Heart left ventricle (tissue), 16 donors: Measurements from ENCODE around the gene SLC22A2. TPM values are rescaled to one million over a fixed set of nuclear protein-coding genes. Genes with fewer than 3 reads are reported as not detected.

Experiments
- ATAC-seq, 4 donors: fragments of 200-7000 bp; cut with Tn5 transposase; one replicate each; pipeline ENCODE4 v1.9.1; 2020 to 2022; ENCODE audit warnings: moderate library complexity in 4 of 4, mild to moderate bottlenecking in 3 of 4, moderate number of reproducible peaks in 1 of 4
- DNase-seq, 5 donors: peaks; one replicate each; pipeline ENCODE4 v3.0.0-alpha.2; 2020
- H3K27ac ChIP-seq, 12 donors: fragments of 200-600 bp; sonication (generic) in 4 of 12; one replicate each; pipeline versions ENCODE4 v1.5.0 to v1.8.0; 2016 to 2022; ENCODE audit warnings: mild to moderate bottlenecking in 2 of 12
- H3K27me3 ChIP-seq, 9 donors: fragments of 200-600 bp; sonication (generic) in 2 of 9; one replicate each; pipeline versions ENCODE4 v1.5.1 to v1.8.0; 2016 to 2022; ENCODE audit warnings: mild to moderate bottlenecking in 3 of 9
- H3K36me3 ChIP-seq, 9 donors: fragments of 200-600 bp; sonication (generic) in 2 of 9; one replicate each; pipeline versions ENCODE4 v1.5.0 to v1.8.0; 2018 to 2022; ENCODE audit warnings: mild to moderate bottlenecking in 2 of 9
- H3K4me1 ChIP-seq, 12 donors: fragments of 200-600 bp; sonication (generic) in 4 of 12; one replicate each; pipeline versions ENCODE4 v1.5.0 to v1.8.0; 2016 to 2022; ENCODE audit warnings: mild to moderate bottlenecking in 3 of 12
- H3K4me3 ChIP-seq, 12 donors: fragments of 200-600 bp; sonication (generic) in 4 of 12; one replicate each; pipeline versions ENCODE4 v1.5.0 to v1.8.0; 2017 to 2022; ENCODE audit warnings: mild to moderate bottlenecking in 9 of 12, moderate library complexity in 4 of 12
- H3K9me3 ChIP-seq, 12 donors: fragments of 200-600 bp; sonication (generic) in 4 of 12; one replicate each; pipeline versions ENCODE4 v1.5.0 to v1.8.0; 2016 to 2022; ENCODE audit warnings: mild to moderate bottlenecking in 1 of 12
- CTCF ChIP-seq, 12 donors: fragments of 200-600 bp; sonication (generic) in 4 of 12; IDR thresholded peaks; one replicate each; pipeline versions ENCODE4 v1.5.0 to v1.8.0; 2018 to 2022; ENCODE audit warnings: antibody characterized with exemption in 12 of 12, mild to moderate bottlenecking in 5 of 12
- POLR2A ChIP-seq, 2 donors: fragments of 450-650 bp; IDR thresholded peaks; one replicate each; pipeline ENCODE4 v1.6.1; 2017; ENCODE audit warnings: antibody characterized with exemption in 2 of 2, mild to moderate bottlenecking in 2 of 2, moderate library complexity in 2 of 2
- WGBS, 4 donors: extraction: QIAGEN DNeasy Blood & Tissue Kit in 2 of 4; methylation state at CpG; one replicate each; pipeline versions ENCODE4 v1.1.5 to v1.1.7; 2013 to 2018; 5-methylcytosine and 5-hydroxymethylcytosine counted together
- intact Hi-C, 10 donors: fragments of 100-400 bp; cut with DNase I; formaldehyde crosslinking; loops; one replicate each; pipeline versions ENCODE4 v1.11.1 to v1.14.2; 2022
- polyA plus RNA-seq, 2 donors: library from polyadenylated mRNA; stranded (reverse); fragments of 200-250 nt; gene quantifications; one replicate each; pipeline ENCODE4 v1.2.3, GENCODE V29; 2013
- total RNA-seq, 9 donors: library from RNA; depleted of rRNA in 2 of 9; stranded (reverse); fragments of >200 nt in 2 of 9; fragmentation: NEBNext Ultra II Directional in 3 of 9; extraction: Animal tissue kit (Norgen Biotek cat#: 25700) in 3 of 9; gene quantifications; one replicate each; pipeline versions ENCODE4 v1.1.0 to v1.2.4, GENCODE V29; 2016 to 2023
- donor health status: ischemic (EF 13 %, LVEDD 7.1; RV severe dilation, severe dysfunction).
- donor health status: healthy with polysubstance abuse.
- donor health status: DM: no; HTN: yes; CAD: no.
- donor health status: DM: no; HTN: no; CAD: no.
- donor health status: ischemic (EF 25% LVEDD 6.9; RV normal size, moderate dysfunction).
- donor health status: ischemic (EF 25% LVEDD 5.7; RV mildly dilated, moderate dysfunction).
- donor health status: healthy.
- donor health status: DM: yes; HTN: yes; CAD: no.
- donor health status: ischemic (EF 35%, LVEDD 5.7; RV mildly dilated, moderate dysfunction).
- donor health status: nonischemic (EF 11% LVEDD 7.7; RV severe dilation, severe dysfunction).
- donor health status: DM: yes; HTN: yes; CAD: no.
- donor health status: PGD.
- donor health status: ischemic (EF 29% LVEDD 5.4; RV normal size, mild dysfunction).
- donor health status: nonischemic (EF 23%, LVEDD 6.1; RV moderate dilation, normal function).

The SLC22A2 gene
- total and polyA plus RNA-seq, 11 donors: not detected

DNA sequence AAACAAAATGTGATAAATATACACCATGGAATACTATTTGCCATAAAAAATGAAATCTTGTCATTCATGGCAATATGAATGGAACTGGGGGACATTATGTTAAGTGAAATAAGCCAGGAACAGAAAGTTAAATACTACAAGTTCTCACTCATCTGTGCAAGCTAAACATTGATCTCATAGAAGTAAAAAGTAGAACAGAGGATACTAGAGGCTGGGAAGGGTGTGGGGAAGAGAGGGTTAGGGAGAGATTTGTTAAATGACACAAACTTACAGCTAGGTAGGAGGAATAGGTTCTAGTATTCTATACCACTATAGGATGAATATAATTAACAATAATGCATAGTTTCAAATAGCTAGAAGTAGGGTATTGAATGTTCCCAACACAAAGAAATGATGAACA, 61.0 kb downstream of the SLC22A2 start:
- no peak for DNase-seq

DNA sequence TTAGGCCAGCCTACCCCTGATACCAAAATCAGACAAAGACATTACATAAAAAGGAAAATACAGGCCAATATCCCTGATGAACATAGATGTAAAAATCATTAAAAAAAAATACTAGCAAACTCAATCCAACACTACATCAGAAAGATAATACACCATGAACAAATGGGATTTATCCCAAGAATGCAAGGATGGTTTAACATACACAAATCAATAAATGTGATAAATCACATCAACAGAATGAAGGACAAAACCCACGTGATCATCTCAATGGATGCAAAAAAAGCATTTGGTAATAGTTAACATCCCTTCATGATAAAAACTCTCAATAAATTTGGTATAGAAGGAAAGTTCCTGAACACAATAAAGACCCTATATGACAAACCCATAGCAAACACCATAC, 63.8 kb downstream of the SLC22A2 start:
- WGBS, 4 donors: 57 to 73% (median 68%) methylated on average over 1 of the region's 1 CpG
- Histone ChIP-seq H3K36me3 (no peaks in the 10 kb centered on the region), H3K4me3 (no peak overlapping the region), H3K27me3 (no peaks in the 10 kb centered on the region), H3K9me3 (peaks cover 0 to 55% (median 32%) of the 10 kb centered on the region in 12 donors), H3K27ac (no peak overlapping the region), H3K4me1 (no peaks in the 10 kb centered on the region)
- TF ChIP-seq CTCF (IDR thresholded peaks at IDR 0.05): no peak
- TF ChIP-seq POLR2A (IDR thresholded peaks at IDR 0.05): no peak
- intact Hi-C loops: no loop called here
- no peak for DNase-seq
- no peak for ATAC-seq

More for the DNA sequence above, 61.0 kb downstream of the SLC22A2 start:
- TF ChIP-seq CTCF (IDR thresholded peaks at IDR 0.05): no peak
- no peak for TF ChIP-seq POLR2A (IDR thresholded peaks at IDR 0.05)
- intact Hi-C loops: no loop called here
- Histone ChIP-seq H3K4me3 (no peak overlapping the region), H3K9me3 (peaks cover 0 to 50% (median 26%) of the 10 kb centered on the region in 12 donors), H3K27me3 (no peaks in the 10 kb centered on the region), H3K27ac (no peak overlapping the region), H3K36me3 (no peaks in the 10 kb centered on the region), H3K4me1 (no peaks in the 10 kb centered on the region)
- ATAC-seq: no peak

DNA sequence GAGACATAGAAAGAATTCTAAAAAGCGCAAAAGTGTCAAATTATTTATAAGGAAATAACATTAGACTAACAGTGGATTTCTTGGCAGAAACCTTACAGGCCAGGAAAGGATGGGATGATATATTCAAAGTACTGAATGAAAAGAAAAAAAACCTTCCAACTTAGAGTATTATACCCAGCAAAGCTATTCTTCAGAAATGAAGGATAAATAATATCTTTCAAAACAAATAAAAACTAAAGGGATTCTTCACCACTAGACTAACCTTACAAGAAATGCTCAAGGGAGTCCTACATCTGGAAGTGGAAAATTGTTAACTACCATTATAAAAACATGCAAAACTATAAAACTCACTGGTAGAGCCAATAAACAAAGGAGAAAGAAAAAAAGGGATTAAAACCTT, 65.8 kb downstream of the SLC22A2 start:
- Histone ChIP-seq H3K36me3 (no peaks in the 10 kb centered on the region), H3K27ac (no peak overlapping the region), H3K27me3 (no peaks in the 10 kb centered on the region), H3K4me3 (no peak overlapping the region), H3K9me3 (peaks cover 0 to 54% (median 32%) of the 10 kb centered on the region in 12 donors), H3K4me1 (no peaks in the 10 kb centered on the region)
- 89 to 100% (median 96%) methylated on average over 1 of the region's 1 CpG for WGBS, 4 donors
- ATAC-seq (no peak), DNase-seq (no peak)
- intact Hi-C loops: no loop called here
- TF ChIP-seq POLR2A (IDR thresholded peaks at IDR 0.05) (no peak), CTCF (IDR thresholded peaks at IDR 0.05) (no peak)

DNA sequence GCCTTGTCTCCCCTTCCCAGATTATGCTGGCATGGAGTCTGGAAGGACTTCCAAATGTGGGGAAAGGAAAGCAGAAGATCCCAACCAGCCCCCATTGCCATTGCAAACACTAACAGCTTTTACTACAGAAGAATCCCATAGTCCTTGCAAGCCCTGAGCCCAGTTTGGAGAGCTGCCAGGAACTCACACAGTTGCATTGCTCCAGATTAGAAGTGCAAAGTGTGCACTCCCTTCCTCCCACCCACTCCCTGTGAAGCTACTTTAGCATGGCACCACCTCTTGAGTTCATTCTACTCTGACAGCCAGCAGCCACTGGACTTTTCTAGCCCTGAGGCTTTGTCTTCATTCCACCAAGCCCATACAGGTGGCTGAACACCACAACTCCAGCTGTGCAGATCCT, 67.6 kb downstream of the SLC22A2 start:
- H3K36me3 ChIP-seq: no peaks in the 10 kb centered on the region
- no peak overlapping the region for H3K4me3 ChIP-seq
- H3K27me3 ChIP-seq: no peaks in the 10 kb centered on the region
- H3K4me1 ChIP-seq: no peaks in the 10 kb centered on the region
- ATAC-seq: no peak
- intact Hi-C loops: no loop called here
- no peak for DNase-seq
- H3K27ac ChIP-seq: no peak overlapping the region
- peaks cover 0 to 43% (median 32%) of the 10 kb centered on the region in 12 donors for H3K9me3 ChIP-seq
- TF ChIP-seq POLR2A (IDR thresholded peaks at IDR 0.05) (no peak), CTCF (IDR thresholded peaks at IDR 0.05) (no peak)
